Suprapubic skin (tissue), 3 donors: Measurements from ENCODE around the gene KLRC1.
"Not testable (repeated sequence)": the region's sequence is repeated elsewhere in the genome, so short reads cannot be mapped to it uniquely, and the experiment has no call there.

Source experiments
- EP300 ChIP-seq: sonication (generic); formaldehyde crosslinking; IDR thresholded peaks from one replicate; pipeline ENCODE4 v1.6.1; 2017; ENCODE audit warnings: antibody characterized with exemption
- POLR2A ChIP-seq, 2 donors: fragments of 450-650 bp; IDR thresholded peaks; one replicate each; pipeline ENCODE4 v1.6.1; 2017; ENCODE audit warnings: antibody characterized with exemption in 2 of 2, mild to moderate bottlenecking in 2 of 2, moderate library complexity in 2 of 2
- TF ChIP-seq, protein P1 (sequence below), 2 donors: fragments of 200-600 bp in 1 of 2; fragments of 450-650 bp in 1 of 2; sonication (generic) in 1 of 2; IDR thresholded peaks; one replicate each; pipeline ENCODE4 v1.5.1; 2016 to 2019; ENCODE audit warnings: antibody characterized with exemption in 2 of 2, mild to moderate bottlenecking in 1 of 2, moderate library complexity in 1 of 2

GRCh38 chr12:10441144-10441543, 12.0 kb downstream of the KLRC1 start:
- TF ChIP-seq, protein P1, sequence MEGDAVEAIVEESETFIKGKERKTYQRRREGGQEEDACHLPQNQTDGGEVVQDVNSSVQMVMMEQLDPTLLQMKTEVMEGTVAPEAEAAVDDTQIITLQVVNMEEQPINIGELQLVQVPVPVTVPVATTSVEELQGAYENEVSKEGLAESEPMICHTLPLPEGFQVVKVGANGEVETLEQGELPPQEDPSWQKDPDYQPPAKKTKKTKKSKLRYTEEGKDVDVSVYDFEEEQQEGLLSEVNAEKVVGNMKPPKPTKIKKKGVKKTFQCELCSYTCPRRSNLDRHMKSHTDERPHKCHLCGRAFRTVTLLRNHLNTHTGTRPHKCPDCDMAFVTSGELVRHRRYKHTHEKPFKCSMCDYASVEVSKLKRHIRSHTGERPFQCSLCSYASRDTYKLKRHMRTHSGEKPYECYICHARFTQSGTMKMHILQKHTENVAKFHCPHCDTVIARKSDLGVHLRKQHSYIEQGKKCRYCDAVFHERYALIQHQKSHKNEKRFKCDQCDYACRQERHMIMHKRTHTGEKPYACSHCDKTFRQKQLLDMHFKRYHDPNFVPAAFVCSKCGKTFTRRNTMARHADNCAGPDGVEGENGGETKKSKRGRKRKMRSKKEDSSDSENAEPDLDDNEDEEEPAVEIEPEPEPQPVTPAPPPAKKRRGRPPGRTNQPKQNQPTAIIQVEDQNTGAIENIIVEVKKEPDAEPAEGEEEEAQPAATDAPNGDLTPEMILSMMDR (IDR thresholded peaks at IDR 0.05), result not testable (repeated sequence)
- not testable (repeated sequence) for TF ChIP-seq EP300; POLR2A (IDR thresholded peaks at IDR 0.05)
